Activated T-cell treated with anti-CD3 and anti-CD28 coated beads, Interleukin-2, amount 50 U/mL, for 48 hours (primary cell): ENCODE measurements around the gene MYLK4.

Experiments used
- DNase-seq, 2 experiments: peaks; one replicate each; pipeline ENCODE4 v3.0.0-alpha.2; 2020

The MYLK4 gene

DNA sequence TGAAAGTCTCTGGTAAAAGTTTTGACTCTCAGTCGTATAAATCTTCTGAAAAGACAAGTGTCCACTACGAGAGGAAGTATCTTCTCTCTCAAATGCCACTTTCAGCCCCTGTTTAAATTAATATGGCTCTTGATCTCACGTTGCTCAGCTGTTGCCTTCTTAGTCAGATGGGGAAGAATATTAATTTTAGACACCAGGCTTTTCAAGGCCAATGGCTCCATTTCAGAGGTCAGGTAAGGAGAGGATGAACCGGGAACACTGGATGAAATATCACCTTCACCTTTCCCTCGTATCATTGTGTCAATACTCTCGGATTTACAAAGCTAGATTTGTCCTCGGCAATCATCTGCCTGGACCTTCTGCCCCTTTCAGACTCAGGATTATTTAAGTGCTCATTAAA, at the start of gene MYLK4:
MYLK4 (minus strand) TSS at position 91 of the 400 bp plus-strand sequence. CDS start 1,628 bp downstream, outside the sequence.
- DNase-seq = no peak

DNA sequence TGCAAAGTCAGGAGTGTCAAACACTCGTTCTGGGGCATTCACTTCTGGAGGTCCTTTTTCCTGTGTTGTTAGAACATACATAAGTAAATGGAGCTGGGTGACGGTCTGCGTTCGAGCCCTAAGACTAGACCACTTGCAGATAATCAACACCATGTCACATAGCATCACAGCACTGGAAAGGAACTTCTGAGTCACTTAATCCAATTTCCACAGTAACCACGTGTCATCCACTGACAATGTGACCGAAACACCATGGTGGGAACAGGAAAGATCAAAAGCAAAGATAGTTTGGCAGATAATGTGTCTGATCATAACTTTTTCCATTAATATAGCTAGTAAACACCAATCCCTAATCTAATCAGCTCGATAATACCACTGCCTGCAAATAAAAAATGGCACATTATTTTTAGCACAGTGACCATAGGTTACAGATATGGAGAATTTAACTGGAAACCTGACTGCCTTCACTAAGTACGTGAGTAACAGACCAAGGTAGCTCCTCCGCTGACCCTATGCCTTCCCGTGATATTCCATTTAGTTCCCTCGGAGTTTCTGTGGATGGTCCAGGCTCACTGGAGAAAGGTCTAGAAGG, 49.3 kb upstream of the MYLK4 start:
- no peak for DNase-seq

DNA sequence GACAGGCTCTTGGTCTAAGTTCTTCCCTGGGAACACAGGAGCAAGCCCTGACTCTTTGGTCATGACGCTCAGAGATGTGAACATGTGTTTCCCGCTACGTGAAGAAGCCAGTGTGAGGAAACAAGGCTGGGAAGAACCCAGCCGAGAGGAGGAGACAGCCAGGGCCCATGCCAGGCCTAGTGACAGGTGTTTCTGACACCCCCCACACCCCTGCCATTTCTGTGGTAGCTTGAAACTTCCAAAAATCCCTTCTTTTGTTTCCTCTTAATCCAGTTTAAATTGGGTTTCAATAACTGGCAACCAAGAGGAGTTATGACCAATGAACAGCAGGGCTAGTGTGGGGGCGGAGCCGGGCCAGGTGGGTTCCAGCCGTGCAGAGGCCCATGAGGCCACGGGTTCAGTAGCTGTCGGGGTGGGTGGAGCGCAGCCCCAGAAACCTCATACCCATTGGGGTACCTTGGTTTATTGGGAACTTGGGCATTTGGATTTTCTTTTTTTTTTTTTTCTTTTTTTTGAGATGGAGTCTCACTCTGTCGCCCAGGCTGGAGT, 47.9 kb upstream of the MYLK4 start:
- no peak for DNase-seq

DNA sequence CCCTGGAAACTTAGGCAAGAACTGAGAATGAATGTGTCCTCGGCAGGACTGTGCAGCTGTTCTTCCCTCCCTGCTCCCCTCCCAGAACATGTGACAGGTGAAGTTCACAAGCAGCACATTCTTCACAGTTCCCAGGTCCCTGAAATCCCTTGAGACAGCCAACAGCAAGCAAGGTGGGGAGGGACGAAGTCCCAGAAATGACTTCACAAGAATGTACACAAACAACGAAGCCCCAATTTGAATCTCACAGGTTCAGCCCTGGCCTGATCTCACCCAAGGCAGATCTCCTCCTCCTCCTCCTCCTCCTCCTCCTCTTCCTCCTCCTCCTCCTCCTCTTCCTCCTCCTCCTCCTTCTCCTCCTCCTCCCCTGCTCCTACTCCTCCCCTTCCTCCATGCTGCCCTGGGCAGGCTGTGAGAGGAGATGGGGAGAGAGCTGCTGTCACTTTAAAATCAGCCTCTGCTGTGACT, 46.9 kb upstream of the MYLK4 start:
- DNase-seq = no peak

DNA sequence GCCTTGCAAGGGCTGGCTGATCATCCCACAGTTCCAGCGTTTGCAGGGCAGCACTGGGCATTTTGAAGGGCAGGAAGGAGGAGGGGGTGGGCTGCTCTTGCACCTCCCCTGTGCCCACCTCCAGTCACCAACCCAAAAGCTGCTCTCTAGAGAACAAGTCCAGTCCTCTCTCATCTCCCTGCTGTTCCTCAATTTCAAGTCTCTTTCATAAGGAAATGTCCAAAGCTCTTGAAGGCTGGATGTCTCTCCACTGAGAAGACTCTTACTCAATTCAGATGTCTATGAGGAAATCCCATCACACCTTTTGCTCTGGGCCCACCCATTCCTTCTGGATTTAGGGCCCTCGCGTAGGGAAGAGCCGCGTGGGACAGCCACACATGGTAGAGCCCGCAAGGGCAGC, 46.1 kb upstream of the MYLK4 start:
- no peak for DNase-seq

DNA sequence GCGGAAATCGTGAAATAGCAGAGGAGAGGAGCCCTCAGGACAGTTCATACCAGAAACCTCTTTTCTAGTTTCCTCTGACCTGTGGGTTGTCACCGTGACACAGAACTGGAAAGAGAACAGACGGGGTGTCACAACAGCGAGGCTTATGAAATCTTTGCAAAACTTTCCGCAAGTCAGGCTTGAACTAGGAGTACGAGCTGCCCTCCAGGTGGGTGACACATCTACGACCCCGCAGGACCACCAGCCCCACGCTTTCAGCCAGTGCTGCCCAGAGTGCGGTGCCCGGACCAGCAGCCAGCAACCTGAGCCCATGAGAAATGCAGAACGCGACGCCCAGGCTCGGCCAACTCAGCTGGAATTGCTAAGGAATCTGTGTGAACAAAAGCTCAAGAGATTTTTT, 45.2 kb upstream of the MYLK4 start:
- no peak for DNase-seq

DNA sequence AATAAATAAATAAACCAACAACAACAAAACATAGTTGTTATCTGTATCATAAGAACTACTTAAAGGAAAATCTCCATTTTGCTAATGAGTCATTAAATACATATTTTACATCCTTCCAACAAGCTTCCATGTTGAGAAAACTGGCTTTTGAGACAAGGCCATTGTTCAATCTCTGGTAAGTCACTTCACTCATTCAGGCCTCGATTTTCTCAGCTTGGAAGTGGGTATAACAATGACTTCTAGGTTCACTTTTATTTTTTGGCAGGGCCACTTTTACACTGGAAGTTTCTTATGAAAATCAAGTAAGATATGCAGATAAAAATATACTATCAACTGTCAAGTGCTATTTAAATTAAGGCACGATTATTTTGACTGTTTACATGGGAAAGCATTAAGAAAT, 44.4 kb upstream of the MYLK4 start:
- no peak for DNase-seq

DNA sequence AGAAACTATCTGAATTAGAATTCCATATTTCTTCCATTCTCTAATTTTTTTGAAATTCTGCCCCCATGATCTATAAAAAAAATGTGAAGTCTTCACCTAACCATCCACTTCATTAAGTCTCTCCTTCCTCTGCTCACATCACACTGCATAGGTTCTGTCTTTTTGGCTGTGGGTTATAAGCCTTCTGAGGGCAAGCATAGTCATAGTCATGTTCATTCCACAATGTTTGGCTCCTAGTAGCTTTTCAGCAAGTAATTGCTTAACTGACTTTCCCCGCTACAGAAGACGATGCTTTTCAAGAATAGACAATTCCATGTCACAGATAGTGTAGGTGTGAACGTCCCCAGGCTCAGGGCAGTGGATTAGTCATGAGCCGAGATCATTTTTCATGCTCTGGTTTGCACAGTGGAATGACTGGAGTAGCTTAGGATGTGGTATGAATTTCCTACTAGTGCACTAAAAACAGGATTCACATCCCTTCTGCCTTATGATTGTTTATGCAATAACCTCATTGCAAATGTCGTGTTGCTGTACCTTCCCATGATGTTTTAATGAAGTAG, 43.5 kb upstream of the MYLK4 start:
- no peak for DNase-seq

DNA sequence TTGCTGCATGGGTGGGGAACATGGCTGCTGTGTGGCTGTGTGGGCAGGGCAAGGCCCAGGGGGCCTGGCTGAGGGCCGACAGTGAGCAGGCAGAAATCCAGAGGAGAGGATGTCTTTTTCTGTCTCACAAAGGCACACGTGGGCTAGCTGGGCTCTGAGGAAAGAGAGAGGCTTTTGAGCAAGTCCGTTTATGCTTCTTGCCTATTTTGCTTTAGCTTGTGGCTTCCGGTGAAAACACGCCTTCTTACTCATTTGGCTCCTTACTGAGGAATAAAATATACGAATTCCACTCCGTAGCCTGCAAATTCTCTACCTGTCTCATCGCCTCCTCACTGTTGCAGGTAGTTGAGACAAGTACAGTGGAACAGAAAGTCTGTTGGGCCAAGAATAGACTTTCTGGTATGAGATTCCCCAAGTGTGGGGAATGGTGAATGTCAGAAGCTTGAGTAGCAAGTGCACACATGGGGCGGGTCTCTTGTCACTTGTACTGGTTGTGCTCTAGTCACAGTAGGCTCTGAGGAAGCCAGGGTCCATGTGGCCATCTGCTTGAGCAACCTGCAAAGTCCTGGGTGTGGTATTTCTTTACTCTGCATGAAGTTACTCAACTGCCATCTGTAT, 42.9 kb upstream of the MYLK4 start:
- peak; percentile 54 to 55 for DNase-seq

DNA sequence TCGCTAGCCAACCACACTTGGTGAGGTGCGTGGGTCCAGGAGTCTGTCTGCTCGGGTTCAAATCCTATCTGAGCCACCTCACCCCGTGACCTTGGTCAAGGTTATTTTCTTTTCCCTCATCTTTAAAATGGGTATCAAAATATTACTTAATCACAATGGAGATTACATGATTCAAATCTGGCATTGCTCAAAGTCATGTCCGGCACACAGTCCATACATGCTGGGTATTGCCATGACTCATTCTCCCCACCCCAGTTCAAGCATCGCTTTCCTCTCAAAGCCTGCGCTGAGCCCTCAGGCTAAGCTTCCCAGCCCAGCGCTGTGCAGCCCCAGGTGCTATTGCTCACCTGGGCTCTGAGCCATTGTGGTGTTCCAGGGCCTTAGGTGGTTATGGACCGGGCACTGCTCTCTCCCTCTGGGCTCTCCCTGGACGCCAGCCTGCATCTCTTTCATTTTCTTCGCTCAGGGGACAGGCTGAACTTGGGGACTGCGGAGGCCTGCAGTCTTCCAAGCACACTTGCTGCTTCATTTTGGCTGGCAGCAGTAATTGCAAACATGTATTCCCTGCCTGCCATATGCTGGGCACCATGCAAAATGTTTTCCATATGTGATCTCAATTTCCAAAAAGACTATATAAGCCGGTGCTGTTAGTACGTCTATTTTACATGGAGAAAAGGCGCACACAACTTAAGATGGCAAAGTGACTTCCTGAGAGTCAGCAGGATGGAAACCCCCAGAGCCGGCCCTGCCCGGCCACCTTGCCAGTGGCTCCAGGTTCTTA, 41.8 kb upstream of the MYLK4 start:
- DNase-seq = no peak

DNA sequence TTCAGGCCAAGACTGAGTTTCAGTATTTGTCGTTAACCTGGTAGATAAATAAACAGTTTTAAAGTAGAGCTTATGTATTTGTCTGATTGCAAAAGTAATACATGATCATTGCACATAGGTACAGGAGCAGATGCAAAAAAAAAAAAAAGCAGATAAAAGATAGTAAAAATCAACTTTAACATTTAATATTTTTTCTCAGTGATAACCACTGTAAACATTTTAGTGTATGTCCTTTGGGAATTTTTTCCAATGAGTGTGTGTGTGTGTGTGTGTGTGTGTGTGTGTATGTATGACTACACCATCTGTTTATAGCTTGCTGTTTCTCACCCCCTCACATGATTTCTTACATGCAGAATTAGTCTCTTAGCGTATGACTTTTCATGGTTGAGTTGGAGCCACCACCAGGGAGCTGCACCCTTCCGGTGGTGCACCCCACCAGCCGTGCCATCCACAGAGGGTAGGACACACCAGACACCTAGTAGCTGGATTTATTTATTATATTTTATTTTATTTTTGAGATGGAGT, 40.8 kb upstream of the MYLK4 start:
- no peak for DNase-seq

DNA sequence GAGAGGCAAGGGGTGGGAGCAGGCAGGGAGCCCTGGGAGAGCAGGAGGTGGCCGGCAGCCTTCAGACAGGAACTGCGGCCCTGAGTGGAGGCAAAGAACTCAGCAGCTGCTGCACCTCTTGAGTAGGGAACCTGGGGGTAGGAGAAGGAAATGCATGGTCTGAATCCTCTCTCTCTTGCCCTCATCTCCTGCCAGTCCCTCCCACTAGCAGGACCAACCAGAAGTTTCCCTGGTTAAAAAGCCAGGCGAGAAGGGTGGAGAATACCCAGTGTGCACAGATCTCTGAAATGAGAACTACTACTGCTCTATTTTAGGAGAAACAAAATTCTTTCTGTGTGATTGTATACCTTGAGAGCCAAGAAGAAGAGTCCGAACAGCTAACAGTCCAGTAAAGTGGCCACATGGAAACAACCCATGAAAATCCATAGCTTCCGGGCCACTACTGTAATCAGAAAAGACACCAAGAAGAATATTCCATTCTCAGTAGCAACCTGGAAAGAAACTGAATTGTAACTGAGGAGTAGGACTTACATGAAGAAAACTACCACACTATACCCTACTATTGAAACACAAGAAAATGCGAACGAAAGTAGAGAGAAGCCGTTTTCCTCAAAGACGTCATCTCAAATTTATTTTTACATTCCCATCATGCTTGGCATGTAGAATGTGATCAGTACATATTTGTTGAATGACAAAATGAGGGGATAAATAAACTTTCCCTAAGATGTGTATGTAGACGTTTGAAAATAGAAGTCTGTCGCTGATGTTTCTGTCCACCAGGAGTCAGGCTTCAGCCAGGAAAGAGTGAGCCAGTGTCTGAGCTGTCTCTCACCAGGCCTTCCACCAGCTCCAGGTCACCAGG, 40.1 kb upstream of the MYLK4 start:
- DNase-seq = peak; percentile 65 to 69

DNA sequence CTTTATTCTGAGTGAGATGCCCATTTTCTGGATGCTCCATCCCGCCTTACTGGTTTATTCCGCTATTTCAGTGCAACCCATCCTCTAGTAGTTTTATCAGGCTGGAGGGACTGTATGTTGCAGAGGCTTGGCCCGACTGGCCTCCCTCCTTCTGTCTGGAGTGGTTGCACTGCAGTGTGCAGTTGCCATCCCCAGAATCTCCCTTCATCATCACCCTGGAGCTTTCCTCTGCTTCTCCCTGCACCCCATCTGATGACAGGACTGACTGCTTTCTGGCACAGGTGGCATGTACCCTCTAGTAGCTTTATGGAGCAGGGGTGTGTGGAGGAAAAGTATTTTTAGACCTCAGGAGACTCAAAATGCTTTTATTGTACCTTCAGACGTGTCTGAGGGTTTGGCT, 35.5 kb upstream of the MYLK4 start:
- DNase-seq = no peak

DNA sequence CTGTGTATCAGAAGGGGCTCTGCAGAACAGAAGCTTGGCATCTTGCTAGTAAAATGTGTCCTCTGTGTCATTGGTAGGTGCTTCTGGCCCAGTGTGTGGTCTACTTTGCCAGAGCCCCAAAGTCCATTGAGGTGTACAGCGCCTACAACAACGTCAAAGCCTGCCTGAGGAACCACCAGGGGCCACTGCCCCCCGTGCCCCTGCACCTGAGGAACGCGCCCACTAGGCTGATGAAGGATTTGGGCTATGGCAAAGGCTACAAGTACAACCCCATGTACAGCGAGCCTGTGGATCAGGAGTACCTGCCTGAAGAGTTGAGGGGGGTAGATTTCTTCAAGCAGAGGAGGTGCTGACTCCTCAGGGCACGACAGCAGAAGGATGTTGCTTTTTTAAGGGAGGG, 34.2 kb upstream of the MYLK4 start:
- DNase-seq = no peak

DNA sequence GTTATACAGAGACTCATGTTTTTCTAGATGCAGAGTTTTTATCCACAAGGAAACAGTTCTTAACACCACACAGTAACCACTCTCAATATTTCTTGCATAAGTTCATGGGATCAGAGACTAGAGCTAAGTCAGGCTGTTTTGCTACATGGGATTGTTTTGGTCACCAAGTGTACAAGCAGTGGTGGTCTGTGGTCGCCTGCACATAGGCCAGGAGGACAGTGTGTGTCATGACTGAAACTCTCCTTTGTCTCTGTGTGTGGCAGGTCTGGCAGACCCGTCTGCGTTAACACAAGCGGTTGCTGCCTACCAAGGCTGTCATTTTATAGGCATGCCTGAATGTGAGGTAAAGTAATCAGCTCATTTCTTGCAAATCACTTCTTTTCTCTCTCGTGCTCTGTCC, 33.3 kb upstream of the MYLK4 start:
- no peak for DNase-seq

DNA sequence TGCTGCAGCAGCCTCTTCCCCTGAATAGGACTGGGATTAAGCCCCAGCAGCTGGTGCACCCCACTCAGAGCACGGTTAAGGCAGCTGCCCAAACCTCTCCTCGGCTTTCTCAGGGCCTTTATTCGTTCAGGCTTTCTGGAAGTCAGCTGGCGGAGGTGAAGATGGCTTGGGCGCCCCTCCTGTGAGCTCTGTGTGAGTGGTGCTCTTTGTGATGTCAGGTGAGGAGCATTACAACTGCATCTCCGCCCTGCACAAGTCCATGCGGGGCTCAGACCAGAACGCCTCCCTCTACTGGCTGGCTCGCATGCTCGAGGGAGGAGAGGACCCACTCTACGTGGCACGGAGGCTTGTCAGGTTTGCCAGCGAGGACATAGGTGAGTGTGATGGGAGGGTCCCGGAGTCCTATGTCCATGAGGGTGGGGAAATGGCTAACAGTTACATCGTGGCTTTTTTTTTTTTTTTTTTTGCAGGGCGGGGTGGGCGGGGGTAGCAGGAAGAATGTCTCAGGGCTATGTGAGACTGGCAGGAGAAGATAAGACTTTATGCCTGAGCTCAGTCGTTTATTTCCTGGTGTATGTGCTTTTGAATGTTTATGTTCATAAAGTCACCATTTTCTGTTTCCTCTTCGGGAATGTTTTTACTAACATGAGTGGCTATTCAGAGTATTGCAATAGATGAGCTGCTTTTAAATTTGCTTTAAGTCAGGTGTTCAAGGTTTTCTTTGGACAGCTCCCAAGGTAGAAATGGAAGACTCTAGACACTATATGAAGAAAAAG, 32.7 kb upstream of the MYLK4 start:
- no peak for DNase-seq

DNA sequence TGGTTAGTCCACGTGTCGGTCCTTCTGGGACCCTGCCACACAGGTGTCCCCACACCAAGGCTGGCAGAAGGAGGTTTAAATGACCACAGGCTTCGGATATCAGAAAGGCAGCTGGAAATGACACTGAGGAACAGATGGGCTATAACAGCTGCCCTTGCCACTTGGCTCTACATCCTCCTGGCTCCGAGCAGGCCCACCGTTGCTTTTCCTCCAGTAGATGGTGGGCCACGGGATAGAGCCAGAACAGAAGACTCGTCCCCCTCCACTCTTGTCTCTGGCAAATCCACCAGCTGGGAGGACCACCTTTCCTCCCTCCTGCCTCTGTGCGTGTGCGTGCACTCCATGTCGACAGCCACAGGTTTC, 32.1 kb upstream of the MYLK4 start:
- no peak for DNase-seq

DNA sequence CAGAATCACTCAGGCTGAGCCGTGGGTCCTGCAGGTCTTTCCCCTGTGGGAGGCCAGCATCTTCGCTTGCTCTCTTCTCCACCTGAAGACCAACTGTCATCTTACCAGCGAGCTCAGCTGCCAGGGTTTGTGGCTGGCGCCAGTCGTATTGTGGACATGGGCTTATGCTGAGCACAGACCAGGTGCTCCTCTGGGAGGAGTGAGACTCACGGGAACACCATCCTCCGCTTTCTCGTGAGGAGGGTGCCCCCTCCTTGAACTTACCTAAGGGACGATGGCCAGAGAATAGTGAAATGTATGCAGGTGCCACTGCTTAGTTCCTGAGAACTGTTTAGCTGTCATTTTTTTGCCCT, 31.6 kb upstream of the MYLK4 start:
- DNase-seq = no peak

DNA sequence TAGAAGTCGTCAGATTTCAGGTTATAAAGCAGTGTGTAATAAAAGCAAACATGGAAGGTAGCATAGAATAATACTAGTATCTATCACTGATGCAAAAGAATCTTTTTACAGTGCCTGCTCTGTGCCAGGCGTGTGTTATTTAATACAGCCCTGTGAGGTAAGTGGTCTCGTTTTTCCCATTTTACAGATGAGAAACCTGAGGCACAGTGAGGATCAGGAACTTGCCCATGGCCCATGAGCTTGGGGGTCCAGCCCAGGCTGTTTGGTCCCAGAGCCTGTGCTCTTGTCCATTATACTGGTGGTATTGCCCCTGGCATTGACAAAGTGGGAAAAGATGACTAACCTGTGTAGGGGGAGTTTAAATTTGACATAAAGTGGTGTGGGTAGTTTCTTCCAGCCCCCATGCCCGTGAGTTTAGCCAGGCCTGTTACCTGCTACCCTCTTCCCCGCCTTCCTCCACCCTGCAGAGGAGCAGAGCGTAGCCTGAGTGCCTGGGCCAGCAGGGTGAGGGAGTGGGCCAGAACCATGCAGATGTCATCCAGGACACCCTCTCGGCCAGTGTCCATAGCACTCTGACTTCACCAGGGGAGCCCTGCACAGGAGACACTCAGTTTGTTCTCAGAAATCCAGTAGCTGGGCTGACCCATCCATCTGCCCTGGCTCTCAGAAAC, 31.1 kb upstream of the MYLK4 start:
- no peak for DNase-seq

DNA sequence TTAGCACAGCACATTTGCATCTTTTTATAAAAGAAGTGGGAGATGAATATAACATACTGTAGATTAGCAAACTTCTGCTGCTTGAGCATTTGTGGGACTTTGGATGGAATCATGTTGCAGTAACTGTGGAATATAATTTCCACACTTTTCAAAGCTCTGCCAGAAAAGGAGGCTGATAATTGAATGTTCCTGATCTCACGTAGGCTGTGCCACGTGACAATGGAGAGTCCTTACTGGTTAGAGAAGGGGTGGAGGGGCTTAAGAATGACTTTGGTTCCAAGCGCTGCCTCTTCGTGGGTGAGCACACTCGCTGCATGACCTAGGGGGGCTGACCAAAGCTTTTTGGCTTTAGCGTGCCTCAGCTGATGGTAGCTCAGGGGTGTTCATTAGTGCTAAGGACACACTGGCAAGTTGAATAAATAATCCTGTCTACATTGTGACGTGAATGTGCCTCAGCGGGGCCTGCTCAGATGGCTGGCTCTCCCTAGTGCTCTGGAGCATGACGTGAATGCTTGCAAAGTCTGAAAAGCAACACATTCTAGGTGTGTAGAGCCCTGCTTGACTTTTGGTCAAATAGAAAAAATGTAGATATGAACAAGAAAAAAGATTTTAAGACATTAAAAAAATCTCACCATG, 29.5 kb upstream of the MYLK4 start:
- no peak for DNase-seq

DNA sequence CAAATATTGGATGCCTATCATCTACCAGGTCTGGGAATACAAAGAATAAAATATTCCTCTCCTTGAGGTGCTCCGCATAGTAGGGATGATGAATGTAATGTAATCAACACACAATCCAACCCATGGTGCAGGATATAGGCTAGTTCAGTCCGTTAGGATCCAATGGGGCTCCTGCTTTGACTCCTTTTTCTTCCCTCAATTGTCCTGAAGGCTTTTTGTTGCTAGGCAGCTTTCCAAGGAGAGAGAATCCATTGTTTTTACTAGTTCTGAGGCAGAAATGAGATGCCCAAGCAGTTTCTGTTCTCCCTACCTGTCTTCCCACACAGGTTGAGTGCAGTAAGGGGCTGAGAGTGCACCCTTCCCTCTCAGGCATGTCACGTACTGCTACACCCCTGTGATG, 26.5 kb upstream of the MYLK4 start:
- no peak for DNase-seq
